Spleen (tissue), 7 donors: ENCODE data around the gene REV3L.

Source experiments
- CTCF ChIP-seq, 11 experiments: fragments of 200-600 bp in 7 of 11; fragments of 450-650 bp in 4 of 11; sonication (generic) in 4 of 11; IDR thresholded peaks in 8 of 11; conservative IDR thresholded peaks in 3 of 11; 1 replicate in 7 of 11; 2 replicates in 4 of 11; pipeline versions ENCODE4 v1.4.0 to v1.8.0; 2016 to 2021; ENCODE audit warnings: antibody characterized with exemption in 11 of 11, inconsistent platforms in 4 of 11, mild to moderate bottlenecking in 1 of 11
- POLR2A ChIP-seq, 3 donors: fragments of 450-650 bp; IDR thresholded peaks; one replicate each; pipeline ENCODE4 v1.5.1; 2017; ENCODE audit warnings: antibody characterized with exemption in 3 of 3, mild to moderate bottlenecking in 1 of 3
- POLR2AphosphoS5 ChIP-seq, 3 donors: sonication (generic); formaldehyde crosslinking; IDR thresholded peaks; one replicate each; pipeline ENCODE4 v1.5.1; 2017; ENCODE audit warnings: antibody characterized with exemption in 3 of 3
- donor health status: DM: no; HTN: no; CAD: no; lungs with moderate emphysema.
- donor health status: DM: no; HTN: no; CAD: no.
- donor health status: DM: no; HTN: no; CAD: no.

GRCh38 chr6:111409430-111409829 lies 73.6 kb downstream of the REV3L start:
- TF ChIP-seq CTCF (IDR thresholded peaks at IDR 0.05 in 8 of 11, conservative IDR thresholded peaks at IDR 0.05 in 3 of 11) (no peak), POLR2A (IDR thresholded peaks at IDR 0.05) (no peak), POLR2AphosphoS5 (IDR thresholded peaks at IDR 0.05) (no peak)
